H1 (cell line): Measurements from ENCODE around the gene LGI4. TPM values are rescaled to one million over a fixed set of nuclear protein-coding genes. Genes with fewer than 3 reads are reported as not detected.

Source experiments
- CTCF ChIA-PET: fragments of 300-600 bp; sonication (Branson Sonifier 250); formaldehyde crosslinking; loops from one replicate; lab custom pipeline; 2021; ENCODE audit not compliant: partially characterized antibody; lab: Charles Lee
- POLR2A ChIA-PET: fragments of 300-600 bp; sonication (Branson Sonifier 250); formaldehyde crosslinking; loops from one replicate; lab custom pipeline; 2021; ENCODE audit warnings: inconsistent platforms; ENCODE audit not compliant: partially characterized antibody; lab: Charles Lee
- DNase-seq, 2 experiments: peaks; one replicate each; pipeline versions ENCODE4 v3.0.0 to v3.0.0-alpha.2; 2010 to 2022; ENCODE audit warnings: low spot score in 2 of 2, low read depth in 1 of 2, mixed read lengths in 1 of 2
- FAIRE-seq: peaks from 2 replicates; lab custom pipeline; 2011; peaks lifted over from hg19 to GRCh38; lab: Jason Lieb, UNC
- H2AFZ ChIP-seq: 2 replicates; pipeline ENCODE4 v1.8.1; 2012; ENCODE audit warnings: low read length, inconsistent platforms
- H2AK5ac ChIP-seq: 2 replicates; pipeline ENCODE4 v1.6.1; 2013; ENCODE audit warnings: low read depth, low read length
- H2BK120ac ChIP-seq: replicated peaks from 2 replicates; pipeline ENCODE3; 2013; ENCODE audit warnings: low read depth, low read length, inconsistent platforms
- H2BK12ac ChIP-seq: 2 replicates; pipeline ENCODE4 v1.6.1; 2013; ENCODE audit warnings: low read depth, low read length
- H2BK15ac ChIP-seq: 2 replicates; pipeline ENCODE4 v1.6.1; 2013; ENCODE audit warnings: low read length
- H2BK20ac ChIP-seq: 2 replicates; pipeline ENCODE4 v1.6.1; 2013; ENCODE audit warnings: low read length
- H2BK5ac ChIP-seq: 2 replicates; pipeline ENCODE4 v1.6.1; 2013; ENCODE audit warnings: low read depth, low read length
- H3K14ac ChIP-seq: 2 replicates; pipeline ENCODE4 v1.6.1; 2013; ENCODE audit warnings: inconsistent platforms; ENCODE audit not compliant: insufficient read length
- H3K18ac ChIP-seq: 2 replicates; pipeline ENCODE4 v1.6.1; 2013; ENCODE audit warnings: low read length; ENCODE audit errors: extremely low read depth
- H3K23ac ChIP-seq: 2 replicates; pipeline ENCODE4 v1.6.1; 2013; ENCODE audit warnings: inconsistent platforms; ENCODE audit not compliant: insufficient read length
- H3K23me2 ChIP-seq: 2 replicates; pipeline ENCODE4 v1.6.1; 2013; ENCODE audit warnings: low read depth, low read length
- H3K27ac ChIP-seq: 2 replicates; pipeline ENCODE4 v1.6.1; 2011; ENCODE audit warnings: low read depth, low read length, inconsistent platforms
- H3K27me3 ChIP-seq, 4 experiments: replicated peaks in 1 of 4; 1 replicate in 1 of 4; 2 replicates in 3 of 4; pipeline versions ENCODE4 v1.6.1 to v1.8.1; 2011 to 2013; ENCODE audit warnings: low read length in 3 of 4, mild to moderate bottlenecking in 3 of 4, inconsistent platforms in 2 of 4, mixed read lengths in 2 of 4, moderate library complexity in 1 of 4; ENCODE audit not compliant: control insufficient read depth in 3 of 4, insufficient read depth in 3 of 4; ENCODE audit errors: extremely low read depth in 1 of 4
- H3K36me3 ChIP-seq, 4 experiments: 2 replicates each; pipeline versions ENCODE4 v1.6.1 to v1.8.1; 2011 to 2013; ENCODE audit warnings: mild to moderate bottlenecking in 4 of 4, low read length in 3 of 4, moderate library complexity in 2 of 4, control low read depth in 1 of 4, inconsistent platforms in 1 of 4; ENCODE audit not compliant: insufficient read depth in 4 of 4, control insufficient read depth in 2 of 4
- H3K4ac ChIP-seq: replicated peaks from 2 replicates; pipeline ENCODE3; 2013; ENCODE audit warnings: low read length, low read depth, mixed read lengths, inconsistent platforms; ENCODE audit not compliant: insufficient read length
- H3K4me1 ChIP-seq, 4 experiments: replicated peaks in 1 of 4; 1 replicate in 1 of 4; 2 replicates in 3 of 4; pipeline versions ENCODE4 v1.6.1 to v1.8.1; 2011 to 2013; ENCODE audit warnings: low read length in 3 of 4, inconsistent platforms in 2 of 4, mixed read lengths in 1 of 4; ENCODE audit not compliant: insufficient read depth in 4 of 4, control insufficient read depth in 3 of 4
- H3K4me2 ChIP-seq, 2 experiments: 2 replicates each; pipeline versions ENCODE4 v1.6.1 to v1.8.1; 2011 to 2013; ENCODE audit warnings: low read depth in 2 of 2, low read length in 2 of 2, control low read depth in 1 of 2, inconsistent platforms in 1 of 2, mild to moderate bottlenecking in 1 of 2; ENCODE audit not compliant: insufficient read depth in 1 of 2
- H3K4me3 ChIP-seq, 4 experiments: fragments of 200-600, 300-600 bp in 1 of 4; sonication (generic), shearing (Covaris generic), sonication (Bioruptor Twin) in 1 of 4; 2 replicates each; pipeline versions ENCODE4 v1.5.1 to v1.8.1; 2011 to 2016; ENCODE audit warnings: low read length in 4 of 4, low read depth in 3 of 4, control low read depth in 2 of 4, inconsistent platforms in 2 of 4, mild to moderate bottlenecking in 2 of 4, mixed read lengths in 1 of 4, moderate library complexity in 1 of 4; ENCODE audit not compliant: insufficient read depth in 2 of 4; ENCODE audit errors: extremely low read depth in 1 of 4
- H3K56ac ChIP-seq: replicated peaks from 2 replicates; pipeline ENCODE3; 2013; ENCODE audit warnings: low read depth, mild to moderate bottlenecking, mixed read lengths, low read length, inconsistent platforms; ENCODE audit not compliant: insufficient read length
- H3K79me1 ChIP-seq: 2 replicates; pipeline ENCODE4 v1.6.1; 2013; ENCODE audit warnings: low read depth, low read length, control low read depth
- H3K79me2 ChIP-seq, 2 experiments: 2 replicates each; pipeline versions ENCODE4 v1.6.1 to v1.8.1; 2012 to 2013; ENCODE audit warnings: low read length in 2 of 2, mild to moderate bottlenecking in 2 of 2, inconsistent platforms in 1 of 2; ENCODE audit not compliant: insufficient read depth in 2 of 2, control insufficient read depth in 1 of 2
- H3K9ac ChIP-seq, 4 experiments: replicated peaks in 1 of 4; 1 replicate in 1 of 4; 2 replicates in 3 of 4; pipeline versions ENCODE4 v1.6.1 to v1.8.1; 2011 to 2013; ENCODE audit warnings: low read depth in 3 of 4, low read length in 3 of 4, control low read depth in 2 of 4, mild to moderate bottlenecking in 2 of 4, moderate library complexity in 2 of 4, inconsistent platforms in 1 of 4; ENCODE audit errors: extremely low read depth in 1 of 4
- H3K9me3 ChIP-seq, 2 experiments: 2 replicates each; pipeline versions ENCODE4 v1.6.1 to v1.8.1; 2012 to 2013; ENCODE audit warnings: mild to moderate bottlenecking in 2 of 2, moderate library complexity in 2 of 2, control low read depth in 1 of 2, inconsistent platforms in 1 of 2, low read depth in 1 of 2, low read length in 1 of 2, mixed read lengths in 1 of 2; ENCODE audit not compliant: insufficient read depth in 2 of 2
- H4K20me1 ChIP-seq, 2 experiments: replicated peaks in 1 of 2; 2 replicates each; pipeline versions ENCODE3 to v1.8.1; 2011 to 2013; ENCODE audit warnings: inconsistent platforms in 2 of 2, low read length in 2 of 2, mild to moderate bottlenecking in 1 of 2; ENCODE audit not compliant: insufficient read depth in 2 of 2, control insufficient read depth in 1 of 2
- H4K5ac ChIP-seq: 2 replicates; pipeline ENCODE4 v1.6.1; 2013; ENCODE audit warnings: low read length, low read depth, mixed read lengths, inconsistent platforms; ENCODE audit not compliant: insufficient read length
- H4K8ac ChIP-seq: 2 replicates; pipeline ENCODE4 v1.8.0; 2013; ENCODE audit warnings: mild to moderate bottlenecking, moderate library complexity, low read length, inconsistent platforms; ENCODE audit not compliant: insufficient read depth; ENCODE audit errors: extremely low read depth
- H4K91ac ChIP-seq: replicated peaks from 2 replicates; pipeline ENCODE3; 2013; ENCODE audit warnings: low read length, mixed read lengths, inconsistent platforms; ENCODE audit not compliant: insufficient read length
- BCL11A ChIP-seq, 2 experiments: IDR thresholded peaks; one replicate each; pipeline ENCODE4 v1.6.1; 2011; ENCODE audit warnings: low read depth in 2 of 2, low read length in 2 of 2, mild to moderate bottlenecking in 2 of 2
- CBX8 ChIP-seq: fragments of 300-800, 300-1000 bp; sonication (generic); IDR thresholded peaks from 2 replicates; pipeline ENCODE4 v1.7.1; 2016; ENCODE audit warnings: low read depth, low read length, borderline replicate concordance
- CREB1 ChIP-seq: IDR thresholded peaks from 2 replicates; pipeline ENCODE4 v1.6.1; 2012; ENCODE audit warnings: inconsistent platforms
- EZH2 ChIP-seq: fragments of 200-600 bp; sonication (generic); IDR thresholded peaks from 2 replicates; pipeline ENCODE4 v1.7.1; 2012; ENCODE audit warnings: low read depth, mild to moderate bottlenecking, moderate library complexity, low read length, inconsistent platforms; ENCODE audit not compliant: severe bottlenecking
- GTF2F1 ChIP-seq: IDR thresholded peaks from 2 replicates; pipeline ENCODE4 v1.6.1; 2012; ENCODE audit warnings: low read depth, low read length, improper control_type of control experiment, borderline replicate concordance
- KDM1A ChIP-seq: fragments of 200-600, 300-600 bp; sonication (generic); IDR thresholded peaks from 2 replicates; pipeline ENCODE4 v1.7.1; 2016; ENCODE audit warnings: mild to moderate bottlenecking, low read length, borderline replicate concordance
- MAX ChIP-seq: IDR thresholded peaks from 2 replicates; pipeline ENCODE4 v1.6.1; 2012; ENCODE audit warnings: inconsistent platforms
- NANOG ChIP-seq: IDR thresholded peaks from 2 replicates; pipeline ENCODE4 v1.6.1; 2011; ENCODE audit warnings: low read length, low read depth, mild to moderate bottlenecking, inconsistent platforms; ENCODE audit not compliant: insufficient read depth, poor library complexity, severe bottlenecking
- NRF1 ChIP-seq: IDR thresholded peaks from 2 replicates; pipeline ENCODE4 v1.6.1; 2011; ENCODE audit warnings: mild to moderate bottlenecking, low read depth, low read length, improper control_type of control experiment
- POLR2AphosphoS5 ChIP-seq: IDR thresholded peaks from 2 replicates; pipeline ENCODE4 v1.6.1; 2011; ENCODE audit warnings: low read depth, low read length
- RNF2 ChIP-seq: fragments of 200-900, 300-1000 bp; sonication (generic); IDR thresholded peaks from 2 replicates; pipeline ENCODE4 v1.7.1; 2016; ENCODE audit warnings: borderline replicate concordance, low read depth, mild to moderate bottlenecking, antibody characterized with exemption, low read length; ENCODE audit not compliant: poor library complexity, severe bottlenecking; ENCODE audit errors: missing control alignments
- SIX5 ChIP-seq: IDR thresholded peaks from 2 replicates; pipeline ENCODE4 v1.6.1; 2011; ENCODE audit warnings: mild to moderate bottlenecking, low read depth, low read length
- WGBS, 2 experiments: shearing (Covaris generic) in 1 of 2; methylation state at CpG; one replicate each; pipeline versions ENCODE4 v1.1.6 to v1.1.7; 2013 to 2015; ENCODE audit warnings: low lambda C conversion rate in 2 of 2, mixed read lengths in 2 of 2, inconsistent platforms in 1 of 2, low coverage in 1 of 2, missing lambda C conversion rate in 1 of 2; ENCODE audit not compliant: insufficient replicate concordance in 2 of 2, insufficient coverage in 1 of 2, insufficient read length in 1 of 2; ENCODE audit errors: extremely low coverage in 1 of 2, missing lambda C conversion rate in 1 of 2; 5-methylcytosine and 5-hydroxymethylcytosine counted together
- polyA plus RNA-seq, 7 experiments: library from polyadenylated mRNA; depleted of rRNA in 3 of 7; stranded (reverse) in 5 of 7; unstranded in 2 of 7; fragments of >200 nt in 5 of 7; fragments of 200-250 nt in 2 of 7; gene quantifications; 1 replicate in 5 of 7; 2 replicates in 1 of 7; 4 replicates in 1 of 7; pipeline versions ENCODE4 v1.2.1 to v1.2.3, GENCODE V29; 2011 to 2013; ENCODE audit warnings: missing spikeins in 2 of 7, mixed read lengths in 2 of 7
- total RNA-seq: library from RNA; stranded (reverse); fragmentation: NEBNext Ultra II Directional; extraction: Animal tissue kit (Norgen Biotek cat#: 25700); gene quantifications from 2 replicates; pipeline ENCODE4 v1.2.1, GENCODE V29; 2021

LGI4 gene
- total and polyA plus RNA-seq, 2 of the 8 experiments (the other 6 are each of a cell fraction or from before 2014, with no cell fraction given), result 2.0 to 8.2 TPM

GRCh38 chr19:35099155-35099896 is 35.5 kb downstream of the LGI4 start:
- Histone ChIP-seq H3K9me3 (no peaks in the 10 kb centered on the region), H3K56ac (no peak overlapping the region), H2AK5ac (no peak overlapping the region), H2AFZ (no peak overlapping the region), H4K8ac (peak overlapping the region; percentile 4; the same call in 1 of the 2 replicates), H3K79me2 (no peaks in the 10 kb centered on the region), H3K36me3 (no peaks in the 10 kb centered on the region), H2BK15ac (no peak overlapping the region), H3K4ac (no peak overlapping the region), H3K4me3 (no peak overlapping the region), H3K4me2 (no peak overlapping the region), H3K9ac (no peak overlapping the region), H3K27me3 (no peaks in the 10 kb centered on the region), H2BK12ac (0 out of 2 replicates have a peak overlapping the region, but pooled peaks have one; percentile 18), H2BK20ac (no peak overlapping the region), H4K20me1 (no peaks in the 10 kb centered on the region), H3K27ac (no peak overlapping the region), H3K23ac (no peak overlapping the region), H3K18ac (0 out of 2 replicates have a peak overlapping the region, but pooled peaks have one; percentile 7), H3K4me1 (peaks cover 0 to 3% (median 1%) of the 10 kb centered on the region in 4 experiments; a peak in 3 of 7 replicates), H4K5ac (no peak overlapping the region), H2BK120ac (no peak overlapping the region), H3K14ac (no peak overlapping the region), H3K79me1 (no peaks in the 10 kb centered on the region), H4K91ac (no peak overlapping the region), H2BK5ac (no peak overlapping the region), H3K23me2 (no peaks in the 10 kb centered on the region; the same call in 1 of the 2 replicates)
- DNase-seq (no peak), FAIRE-seq (no peak)
- POLR2A ChIA-PET, result interaction anchor here (1.1 to 1.4 kb wide), 5 partner anchors 13 to 44 kb away, joined by 3 to 4 read pairs (median 4); no protein-coding TSS in a partner anchor
- CTCF ChIA-PET, result interaction anchor here (0.9 to 3.4 kb wide), 14 partner anchors 8 to 205 kb away, joined by 3 to 19 read pairs (median 6); partner anchors contain the start of genes FXYD5 and LGI4
- WGBS, 2 experiments, result 90% methylated on average over 21 of the region's 21 CpGs; no CpG with 5 or more reads in 1 of the 2 experiments
- no peak for TF ChIP-seq CREB1
- no peak for TF ChIP-seq NANOG
- no peak for TF ChIP-seq BCL11A (IDR thresholded peaks at IDR 0.05; ENCODE audit: low read depth in 2 of 2, low read length in 2 of 2)
- TF ChIP-seq GTF2F1, result no peak
- TF ChIP-seq NRF1, result no peak
- TF ChIP-seq SIX5, result no peak
- no peak for TF ChIP-seq CBX8
- TF ChIP-seq EZH2, result no peak
- TF ChIP-seq KDM1A, result no peak
- TF ChIP-seq MAX, result no peak
- no peak for TF ChIP-seq RNF2
- no peak for TF ChIP-seq POLR2AphosphoS5
